HG03196 (cell line): ENCODE data around the gene NBPF6.
"Not testable (repeated sequence)": the region's sequence is repeated elsewhere in the genome, so short reads cannot be mapped to it uniquely, and the experiment has no call there.

Experiments used
- ATAC-seq: cut with Tn5 transposase; IDR thresholded peaks from one replicate; pipeline ENCODE4 v1.9.1; 2021; ENCODE audit not compliant: unreplicated experiment

NBPF6 gene, protein sequence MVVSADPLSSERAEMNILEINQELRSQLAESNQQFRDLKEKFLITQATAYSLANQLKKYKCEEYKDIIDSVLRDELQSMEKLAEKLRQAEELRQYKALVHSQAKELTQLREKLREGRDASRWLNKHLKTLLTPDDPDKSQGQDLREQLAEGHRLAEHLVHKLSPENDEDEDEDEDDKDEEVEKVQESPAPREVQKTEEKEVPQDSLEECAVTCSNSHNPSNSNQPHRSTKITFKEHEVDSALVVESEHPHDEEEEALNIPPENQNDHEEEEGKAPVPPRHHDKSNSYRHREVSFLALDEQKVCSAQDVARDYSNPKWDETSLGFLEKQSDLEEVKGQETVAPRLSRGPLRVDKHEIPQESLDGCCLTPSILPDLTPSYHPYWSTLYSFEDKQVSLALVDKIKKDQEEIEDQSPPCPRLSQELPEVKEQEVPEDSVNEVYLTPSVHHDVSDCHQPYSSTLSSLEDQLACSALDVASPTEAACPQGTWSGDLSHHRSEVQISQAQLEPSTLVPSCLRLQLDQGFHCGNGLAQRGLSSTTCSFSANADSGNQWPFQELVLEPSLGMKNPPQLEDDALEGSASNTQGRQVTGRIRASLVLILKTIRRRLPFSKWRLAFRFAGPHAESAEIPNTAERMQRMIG

DNA sequence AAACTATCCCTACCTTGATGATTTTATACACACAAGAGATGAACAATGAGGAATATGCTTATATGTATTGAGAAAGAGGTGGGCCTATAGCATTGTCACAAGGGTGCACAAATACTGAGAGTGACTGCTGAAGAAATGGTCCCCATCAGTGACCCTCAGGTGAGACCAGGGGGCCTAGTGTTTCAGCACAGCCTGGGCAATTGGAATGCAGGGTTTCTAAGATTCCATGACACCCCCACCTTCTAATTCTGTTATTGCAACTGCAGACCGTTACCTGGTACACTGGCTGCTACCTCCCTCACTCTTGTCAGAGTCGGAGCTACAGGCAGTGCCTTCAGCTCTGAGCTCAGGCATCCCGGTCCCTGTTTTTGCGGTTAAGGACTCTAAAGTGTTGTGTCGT lies at the start of gene NBPF6:
NBPF6 (plus strand) TSS at position 301 of the 400 bp plus-strand sequence. CDS start 259 bp downstream, outside the sequence.
- not testable (repeated sequence) for ATAC-seq

GRCh38 chr1:108411098-108411833 lies 38.9 kb upstream of the NBPF6 start:
- not testable (repeated sequence) for ATAC-seq

DNA sequence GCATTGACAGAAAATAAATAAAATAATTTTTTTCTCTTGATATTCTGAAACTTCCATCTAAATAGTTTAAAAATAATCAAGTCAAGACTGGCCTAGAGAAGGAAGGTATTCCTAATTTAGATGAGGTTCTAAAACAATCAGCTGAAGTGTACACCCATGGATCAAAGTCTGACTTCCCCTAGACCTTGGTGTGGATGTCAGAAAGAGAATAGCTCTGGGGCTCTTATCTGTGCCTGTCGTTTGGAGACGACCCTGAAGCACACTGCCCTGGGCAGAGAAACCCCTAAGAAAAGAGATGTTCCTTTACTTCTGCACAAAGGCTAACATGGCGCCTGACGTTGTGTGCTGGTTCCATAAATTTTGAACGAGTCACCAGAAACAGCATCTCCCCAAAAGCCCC lies 30.0 kb upstream of the NBPF6 start:
- ATAC-seq, result not testable (repeated sequence)

DNA sequence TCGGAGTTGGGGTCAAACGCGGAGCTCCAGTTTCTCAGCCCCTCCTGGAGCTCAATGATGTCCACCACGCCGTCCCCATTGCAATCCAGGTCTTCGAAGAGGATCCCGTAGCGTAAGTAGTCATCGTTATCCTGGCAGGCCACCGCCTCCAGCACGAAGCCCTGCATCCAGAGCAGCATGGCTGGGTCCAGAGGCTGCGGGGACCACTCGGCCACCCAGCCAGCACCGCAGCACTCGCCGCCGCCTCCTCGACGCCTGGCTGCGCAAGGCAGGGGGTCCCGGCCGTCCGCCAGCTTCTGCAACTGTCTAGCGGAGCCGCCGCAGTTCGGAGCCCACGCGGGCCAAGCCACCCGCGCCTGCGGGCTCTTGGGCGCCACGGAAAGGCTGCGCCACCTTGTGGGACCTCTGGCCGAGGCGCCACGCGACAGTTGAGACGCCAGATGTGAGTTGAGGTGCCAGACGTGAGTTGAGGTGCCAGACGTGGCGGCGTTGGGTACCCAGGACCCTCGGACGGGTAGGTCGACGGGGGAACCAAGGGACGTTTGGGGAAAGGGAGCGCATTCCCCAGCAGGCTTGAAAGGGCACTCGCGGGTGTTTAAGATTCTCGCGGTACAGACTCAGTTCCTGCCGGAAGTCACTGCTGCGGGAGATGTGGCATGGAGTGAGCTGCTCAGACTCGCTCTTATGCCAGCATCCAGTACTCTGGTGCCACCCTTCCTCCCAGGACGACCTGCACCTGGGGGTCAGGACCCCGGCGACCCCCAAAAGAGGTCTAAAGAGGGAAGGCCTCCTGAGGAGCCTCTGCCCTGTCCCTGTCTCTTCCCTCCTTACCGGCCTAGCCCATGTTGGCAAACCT lies 28.9 kb upstream of the NBPF6 start:
- ATAC-seq, result not testable (repeated sequence)

- not testable (repeated sequence) for ATAC-seq
These were observed 23.3 kb upstream of the NBPF6 start for GRCh38 chr1:108426877-108427276.

DNA sequence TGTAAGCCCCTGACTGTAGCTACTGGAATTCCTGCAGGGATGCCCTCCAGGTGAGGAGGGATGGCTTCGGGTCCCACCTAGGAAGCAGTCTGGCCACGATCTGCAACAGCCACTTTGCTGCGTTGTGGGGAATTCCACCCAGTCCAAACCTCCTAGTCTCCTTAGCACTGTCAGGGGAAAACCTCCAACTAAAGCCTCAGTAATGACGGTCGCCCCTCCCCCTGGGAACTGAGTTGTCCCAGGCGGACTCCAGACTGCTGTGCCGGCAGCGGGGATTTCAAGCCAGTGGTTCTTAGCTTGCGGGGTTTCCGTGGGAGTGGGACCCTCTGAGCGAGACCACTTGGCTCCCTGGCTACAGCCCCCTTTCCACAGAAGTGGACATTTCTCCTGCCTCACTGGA lies 18.1 kb upstream of the NBPF6 start:
- ATAC-seq, result not testable (repeated sequence)

- not testable (repeated sequence) for ATAC-seq
These were observed 16.7 kb upstream of the NBPF6 start for GRCh38 chr1:108433404-108433803.

DNA sequence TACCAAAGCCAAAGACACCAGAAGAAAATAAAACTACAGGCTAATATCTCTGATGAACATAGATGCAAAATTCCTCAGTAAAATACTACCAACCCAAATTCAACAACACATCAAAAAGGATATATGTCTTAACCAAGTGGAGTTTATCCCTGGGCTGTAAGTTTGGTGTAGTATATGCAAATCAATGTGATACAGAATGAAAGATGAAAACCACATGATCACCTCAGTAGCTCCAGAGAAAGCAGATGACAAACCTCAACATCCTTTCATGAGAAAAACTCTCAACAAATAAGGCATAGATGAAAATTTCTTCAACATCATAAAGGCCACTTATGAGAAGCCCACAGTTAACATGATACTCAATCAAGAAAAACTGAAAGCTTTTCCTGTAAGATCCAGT lies 11.6 kb upstream of the NBPF6 start:
- not testable (repeated sequence) for ATAC-seq

DNA sequence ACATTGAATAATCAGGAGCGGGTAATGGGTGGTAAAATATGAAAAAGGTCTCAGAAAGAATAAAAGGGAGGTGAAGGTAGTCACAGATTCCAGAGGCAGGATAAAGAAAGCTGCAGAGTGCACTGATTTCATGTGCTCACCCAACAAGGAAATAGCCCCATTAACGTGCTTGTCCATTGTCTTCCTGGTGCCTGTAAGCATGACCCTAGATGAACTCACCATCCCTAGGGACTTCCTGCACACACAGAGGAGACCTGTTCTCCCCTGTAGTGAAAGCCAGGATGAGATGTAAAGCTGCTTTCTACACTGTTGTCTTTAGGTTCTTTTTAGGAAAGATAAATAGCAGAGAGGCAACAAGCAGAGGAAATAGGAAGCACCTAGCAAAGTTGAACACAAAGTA lies 4.4 kb downstream of the NBPF6 start:
- ATAC-seq, result not testable (repeated sequence)

DNA sequence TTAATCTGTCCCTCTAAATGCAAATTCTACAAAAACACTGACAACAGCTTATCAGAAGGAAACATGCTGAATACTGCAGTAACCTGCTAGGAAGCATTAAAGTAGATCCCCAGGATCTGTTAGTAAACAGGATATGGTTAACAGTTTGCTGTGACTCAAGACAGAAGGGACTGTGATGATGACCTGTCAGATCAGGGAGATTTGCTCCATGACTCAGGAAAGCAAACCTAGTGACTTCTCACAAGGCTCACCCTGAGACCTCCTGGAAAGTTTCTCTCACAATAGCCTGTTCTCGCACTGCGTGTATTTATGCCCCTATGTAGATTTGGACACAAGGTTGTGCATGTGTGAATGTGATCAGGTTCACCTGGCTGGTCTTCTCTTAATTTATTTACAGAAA lies 8.5 kb downstream of the NBPF6 start:
- ATAC-seq, result not testable (repeated sequence)

DNA sequence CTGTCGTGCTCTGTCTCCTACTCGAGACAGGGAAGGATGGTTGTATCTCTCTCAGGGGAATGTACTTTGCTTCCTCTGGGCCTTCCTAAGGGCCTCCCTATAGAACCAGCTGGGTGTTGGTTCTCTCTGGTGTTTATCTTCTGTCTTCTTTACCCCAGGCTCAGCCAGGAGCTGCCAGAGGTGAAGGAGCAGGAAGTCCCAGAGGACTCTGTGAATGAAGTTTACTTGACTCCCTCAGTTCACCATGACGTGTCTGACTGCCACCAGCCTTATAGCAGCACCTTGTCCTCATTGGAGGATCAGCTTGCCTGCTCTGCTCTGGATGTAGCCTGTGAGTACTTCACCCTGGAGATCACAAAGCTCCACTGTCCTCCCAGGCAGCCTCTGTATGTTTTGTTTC lies 11.6 kb downstream of the NBPF6 start:
- not testable (repeated sequence) for ATAC-seq

DNA sequence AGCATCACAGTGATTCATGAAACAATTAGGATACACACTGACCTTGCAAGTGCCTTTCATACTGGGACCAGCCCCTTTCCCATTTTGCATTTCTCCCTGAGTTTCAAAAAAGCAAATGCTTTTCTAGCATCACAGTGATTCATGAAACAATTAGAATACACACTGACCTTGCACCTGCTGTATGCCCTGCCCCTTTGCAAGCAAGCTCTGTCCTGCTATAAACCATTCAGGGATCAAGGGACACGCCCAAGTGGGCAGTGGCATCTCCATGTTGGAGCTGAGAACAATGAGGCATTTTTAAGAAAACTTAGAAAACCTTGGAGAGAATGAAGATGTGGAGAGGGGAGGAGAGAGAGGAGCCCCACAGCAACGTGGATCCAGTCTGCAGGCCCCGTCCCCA lies 13.8 kb downstream of the NBPF6 start:
- ATAC-seq, result not testable (repeated sequence)

DNA sequence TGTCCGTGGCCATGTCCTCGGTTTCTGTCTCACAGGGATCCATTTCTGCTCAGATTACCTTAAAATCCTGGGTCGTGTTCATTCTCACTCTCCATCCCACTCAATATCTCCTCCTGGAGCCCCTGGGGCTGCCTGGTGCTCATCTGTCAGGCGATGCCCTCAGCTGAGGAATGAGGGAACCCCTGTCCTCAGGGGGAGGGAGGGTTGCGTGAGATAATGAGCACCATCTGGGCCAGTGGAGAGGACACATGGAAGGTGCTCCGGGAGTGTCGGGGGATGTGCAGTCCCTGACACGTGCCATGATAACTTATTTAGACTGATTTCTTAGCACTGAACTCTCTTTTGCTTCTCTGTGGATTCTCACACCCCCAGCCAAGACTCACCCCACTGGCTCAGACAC lies 16.0 kb downstream of the NBPF6 start:
- not testable (repeated sequence) for ATAC-seq

- ATAC-seq, result not testable (repeated sequence)
These were observed 17.0 kb downstream of the NBPF6 start for GRCh38 chr1:108467155-108467554.

DNA sequence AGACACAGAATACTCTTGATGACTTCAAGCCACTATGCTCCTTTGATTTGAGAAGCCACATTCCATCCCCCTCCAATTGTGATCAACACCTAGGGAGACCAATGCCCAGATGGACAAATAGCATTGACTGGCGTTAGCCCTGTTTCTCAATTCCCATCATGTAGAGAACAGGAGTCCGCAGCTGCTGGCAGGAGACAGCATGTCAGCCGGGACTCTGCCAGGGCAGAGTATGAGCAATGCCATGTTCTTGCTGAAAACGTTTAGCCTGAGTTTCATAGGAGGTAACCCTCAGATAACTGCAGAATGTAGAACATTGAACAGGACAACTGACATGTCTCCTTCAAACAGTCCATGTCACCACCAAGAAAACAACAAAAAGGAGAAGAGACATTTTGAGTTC lies 20.6 kb downstream of the NBPF6 start:
- ATAC-seq, result not testable (repeated sequence)

GRCh38 chr1:108474516-108474915 lies 24.4 kb downstream of the NBPF6 start:
- not testable (repeated sequence) for ATAC-seq

DNA sequence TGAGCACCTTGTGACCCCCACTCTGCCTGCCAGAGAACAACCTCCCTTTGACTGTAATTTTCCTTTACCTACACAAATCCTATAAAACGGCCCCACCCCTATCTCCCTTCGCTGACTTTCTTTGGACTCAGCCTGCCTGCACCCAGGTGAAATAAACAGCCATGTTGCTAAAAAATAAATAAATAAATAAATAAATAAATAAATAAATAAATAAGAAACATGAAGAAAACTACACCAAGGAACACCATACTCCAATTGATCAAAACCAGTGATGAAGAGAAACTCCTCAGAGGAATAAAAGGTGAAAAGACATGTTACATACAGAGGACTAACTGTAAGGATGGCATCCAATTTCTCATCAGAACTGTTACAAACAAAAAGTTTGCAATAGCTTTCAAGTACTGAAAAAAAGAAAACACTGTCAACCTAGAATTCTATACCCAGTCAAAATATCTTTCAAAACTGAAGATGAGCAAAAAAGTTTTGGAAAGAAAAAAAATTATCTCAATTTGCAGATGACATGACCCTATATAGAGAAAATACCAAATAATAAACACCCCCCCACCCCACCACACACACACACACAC lies 28.4 kb downstream of the NBPF6 start:
- ATAC-seq, result no peak

DNA sequence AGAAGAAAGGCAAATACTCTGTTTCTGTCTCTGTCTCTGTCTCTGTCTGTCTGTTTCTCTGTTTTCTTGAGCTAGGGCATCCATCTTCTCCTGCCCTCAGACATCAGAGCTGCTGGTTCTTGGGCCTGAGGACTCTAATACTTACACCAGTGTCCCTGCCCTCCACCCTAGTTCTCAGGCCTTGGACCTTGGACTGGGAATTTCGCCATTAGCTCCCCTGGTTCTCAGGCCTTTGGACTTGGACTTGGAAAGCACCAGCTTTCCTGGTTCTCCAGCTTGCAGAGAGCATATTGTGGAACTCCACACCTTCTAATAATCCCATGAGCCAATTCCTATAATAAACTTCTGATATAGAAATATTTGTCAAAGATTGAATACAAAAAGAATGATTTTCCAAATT lies 32.6 kb downstream of the NBPF6 start:
- no peak for ATAC-seq

- not testable (repeated sequence) for ATAC-seq
These were observed 35.8 kb downstream of the NBPF6 start for GRCh38 chr1:108485990-108486389.

DNA sequence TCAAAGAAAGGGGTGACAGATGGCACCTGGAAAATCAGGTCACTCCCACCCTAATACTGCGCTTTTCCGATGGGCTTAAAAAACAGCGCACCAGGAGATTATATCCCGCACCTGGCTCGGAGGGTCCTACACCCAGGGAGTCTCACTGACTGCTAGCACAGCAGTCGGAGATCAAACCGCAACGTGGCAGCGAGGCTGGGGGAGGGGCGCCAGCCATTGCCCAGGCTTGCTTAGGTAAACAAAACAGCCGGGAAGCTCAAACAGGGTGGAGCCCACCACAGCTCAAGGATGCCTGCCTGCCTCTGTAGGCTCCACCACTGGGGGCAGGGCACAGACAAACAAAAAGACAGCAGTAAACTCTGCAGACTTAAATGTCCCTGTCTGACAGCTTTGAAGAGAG lies 36.6 kb downstream of the NBPF6 start:
- not testable (repeated sequence) for ATAC-seq
